HG02759 (cell line): ENCODE data around the gene HTR5A.

Experiments used
- ATAC-seq: cut with Tn5 transposase; IDR thresholded peaks from one replicate; pipeline ENCODE4 v1.9.1; 2021; ENCODE audit warnings: mild to moderate bottlenecking, moderate library complexity; ENCODE audit not compliant: unreplicated experiment

The HTR5A gene

DNA sequence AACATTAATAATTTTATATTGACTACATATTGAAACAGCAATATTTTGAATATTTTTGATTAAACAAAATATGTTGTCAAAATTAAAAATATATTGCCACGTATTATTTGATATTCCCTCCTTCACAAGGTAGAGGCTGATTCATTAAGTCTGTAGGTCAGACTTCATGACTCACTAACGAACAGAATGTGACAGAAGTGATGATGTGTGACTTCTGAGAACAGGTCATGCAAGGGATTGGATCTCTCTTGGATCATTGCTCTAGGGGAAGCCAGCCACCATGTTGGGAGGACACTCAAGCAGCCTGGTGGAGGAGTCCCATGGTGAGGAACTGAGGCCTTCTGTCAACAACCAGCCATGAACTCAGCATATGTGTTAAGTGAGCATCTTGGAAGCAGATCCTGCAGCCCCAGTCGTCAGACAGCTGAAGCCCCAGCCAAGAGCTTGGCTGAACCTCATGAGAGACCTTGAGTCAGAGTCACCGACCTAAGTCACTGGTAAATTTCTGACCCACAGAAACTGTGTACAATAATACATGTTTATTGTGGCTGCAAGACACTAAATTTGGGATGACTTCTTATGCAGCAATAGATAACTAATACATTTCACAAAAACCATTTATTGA lies 66.6 kb downstream of the HTR5A start:
- ATAC-seq, result no peak
